CD4-positive, alpha-beta T cell treated with Interleukin-17A for 4 hours (primary cell): Measurements from ENCODE around the gene ALDH1A2.
"Not testable (repeated sequence)": the region's sequence is repeated elsewhere in the genome, so short reads cannot be mapped to it uniquely, and the experiment has no call there.

Experiments
- DNase-seq: peaks from one replicate; pipeline ENCODE4 v3.0.0-alpha.2; 2020; ENCODE audit warnings: mixed read lengths

ALDH1A2 gene

GRCh38 chr15:58066042-58066867 is 744 bp upstream of the ALDH1A2 start:
- peak; percentile 50 for DNase-seq

- peak; percentile 2 for DNase-seq
Measured at GRCh38 chr15:58064980-58065444, 499 bp downstream of the ALDH1A2 start.

GRCh38 chr15:58064082-58064979 is 1.2 kb downstream of the ALDH1A2 start:
- DNase-seq = no peak

- DNase-seq = no peak
Measured at GRCh38 chr15:58063614-58064013, 1.9 kb downstream of the ALDH1A2 start.

- no peak for DNase-seq
Measured at GRCh38 chr15:58062983-58063382, 2.5 kb downstream of the ALDH1A2 start.

- DNase-seq = no peak
Measured at GRCh38 chr15:58062175-58062574, 3.3 kb downstream of the ALDH1A2 start.

- no peak for DNase-seq
Measured at GRCh38 chr15:58060575-58060974, 4.9 kb downstream of the ALDH1A2 start.

GRCh38 chr15:58058729-58059128 is 6.8 kb downstream of the ALDH1A2 start:
- DNase-seq = no peak

- no peak for DNase-seq
Measured at GRCh38 chr15:58058073-58058472, 7.4 kb downstream of the ALDH1A2 start.

- DNase-seq = no peak
Measured at GRCh38 chr15:58057559-58057958, 8.0 kb downstream of the ALDH1A2 start.

- DNase-seq = no peak
Measured at GRCh38 chr15:58056015-58056414, 9.5 kb downstream of the ALDH1A2 start.

- DNase-seq = no peak
Measured at GRCh38 chr15:58053315-58054153, 12.0 kb downstream of the ALDH1A2 start.

- no peak for DNase-seq
Measured at GRCh38 chr15:58052334-58052733, 13.2 kb downstream of the ALDH1A2 start.

- no peak for DNase-seq
Measured at GRCh38 chr15:58049520-58050227, 15.8 kb downstream of the ALDH1A2 start.

- no peak for DNase-seq
Measured at GRCh38 chr15:58048261-58048660, 17.2 kb downstream of the ALDH1A2 start.

GRCh38 chr15:58047149-58047548 is 18.4 kb downstream of the ALDH1A2 start:
- no peak for DNase-seq

- no peak for DNase-seq
Measured at GRCh38 chr15:58046467-58046866, 19.0 kb downstream of the ALDH1A2 start.

- not testable (repeated sequence) for DNase-seq
Measured at GRCh38 chr15:58045376-58045775, 20.1 kb downstream of the ALDH1A2 start.

- no peak for DNase-seq
Measured at GRCh38 chr15:58044551-58044950, 21.0 kb downstream of the ALDH1A2 start.

GRCh38 chr15:58043192-58043903 is 22.2 kb downstream of the ALDH1A2 start:
- peak; percentile 45 for DNase-seq

GRCh38 chr15:58042006-58042405 is 23.5 kb downstream of the ALDH1A2 start:
- DNase-seq = no peak
